Body of pancreas (tissue), 4 donors: ENCODE measurements around the gene PCSK4.

ENCODE experiments used
- POLR2A ChIP-seq, 3 donors: fragments of 450-650 bp; IDR thresholded peaks; one replicate each; pipeline ENCODE4 v1.6.1; 2016; ENCODE audit warnings: antibody characterized with exemption in 3 of 3, mild to moderate bottlenecking in 2 of 3
- TF ChIP-seq, protein P1 (sequence below), 7 experiments: fragments of 450-650 bp in 4 of 7; fragments of 200-600 bp in 3 of 7; sonication (generic) in 3 of 7; IDR thresholded peaks; one replicate each; pipeline ENCODE4 v1.5.1; 2016 to 2019; ENCODE audit warnings: antibody characterized with exemption in 7 of 7

DNA sequence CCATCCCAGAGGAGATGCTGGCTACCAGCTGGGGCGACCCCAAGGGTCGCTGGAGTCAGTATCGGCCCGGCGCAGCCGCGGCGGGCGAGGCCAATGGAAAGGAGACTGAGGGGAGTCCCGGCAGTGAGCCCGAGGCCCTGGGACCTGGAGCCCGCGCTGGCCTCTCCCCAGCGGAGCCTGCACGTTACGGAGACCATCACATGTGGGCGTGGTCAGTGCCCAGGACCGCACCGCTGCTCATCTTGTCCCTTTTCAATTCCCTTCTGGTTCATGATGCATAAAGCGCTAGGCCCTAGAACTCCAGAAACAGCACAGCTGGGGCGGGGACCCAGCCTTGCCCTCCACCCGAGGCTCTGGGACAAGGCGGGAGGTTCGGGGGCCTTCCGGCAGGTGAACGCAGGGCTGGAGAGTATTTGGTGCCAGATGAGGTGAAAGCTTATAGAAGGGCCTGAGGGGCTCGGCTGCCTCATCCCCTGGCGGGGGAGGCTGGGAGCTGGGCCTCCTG, 19.1 kb downstream of the PCSK4 start:
- TF ChIP-seq, protein P1, sequence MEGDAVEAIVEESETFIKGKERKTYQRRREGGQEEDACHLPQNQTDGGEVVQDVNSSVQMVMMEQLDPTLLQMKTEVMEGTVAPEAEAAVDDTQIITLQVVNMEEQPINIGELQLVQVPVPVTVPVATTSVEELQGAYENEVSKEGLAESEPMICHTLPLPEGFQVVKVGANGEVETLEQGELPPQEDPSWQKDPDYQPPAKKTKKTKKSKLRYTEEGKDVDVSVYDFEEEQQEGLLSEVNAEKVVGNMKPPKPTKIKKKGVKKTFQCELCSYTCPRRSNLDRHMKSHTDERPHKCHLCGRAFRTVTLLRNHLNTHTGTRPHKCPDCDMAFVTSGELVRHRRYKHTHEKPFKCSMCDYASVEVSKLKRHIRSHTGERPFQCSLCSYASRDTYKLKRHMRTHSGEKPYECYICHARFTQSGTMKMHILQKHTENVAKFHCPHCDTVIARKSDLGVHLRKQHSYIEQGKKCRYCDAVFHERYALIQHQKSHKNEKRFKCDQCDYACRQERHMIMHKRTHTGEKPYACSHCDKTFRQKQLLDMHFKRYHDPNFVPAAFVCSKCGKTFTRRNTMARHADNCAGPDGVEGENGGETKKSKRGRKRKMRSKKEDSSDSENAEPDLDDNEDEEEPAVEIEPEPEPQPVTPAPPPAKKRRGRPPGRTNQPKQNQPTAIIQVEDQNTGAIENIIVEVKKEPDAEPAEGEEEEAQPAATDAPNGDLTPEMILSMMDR (IDR thresholded peaks at IDR 0.05) = no peak
- no peak for TF ChIP-seq POLR2A (IDR thresholded peaks at IDR 0.05)
